ENCODE data around the gene PLXND1.

Gene PLXND1

GRCh38 chr3:129621626-129622225 lies 15.2 kb upstream of the PLXND1 start:
- H3K4me3 ChIP-seq (replicated peaks; ENCODE audit: insufficient read depth, low read length): no peak overlapping the region
- no peak for DNase-seq (ENCODE audit: low read depth in 1 of 2, low spot score in 1 of 2)
- no peak overlapping the region for H3K27ac ChIP-seq (replicated peaks)
- peaks cover 2% of the 10 kb centered on the region for H3K27me3 ChIP-seq (ENCODE audit: insufficient read depth, poor library complexity, severe bottlenecking)
- no peak for TF ChIP-seq POLR2AphosphoS5 (IDR thresholded peaks at IDR 0.05; ENCODE audit: low read depth)
- TF ChIP-seq CTCF (IDR thresholded peaks at IDR 0.05; ENCODE audit: insufficient read depth, low read length): no peak

- Histone ChIP-seq H3K27me3 (ENCODE audit: insufficient read depth, poor library complexity, severe bottlenecking) (peaks cover 2% of the 10 kb centered on the region), H3K4me3 (replicated peaks; ENCODE audit: insufficient read depth, low read length) (no peak overlapping the region), H3K27ac (replicated peaks) (no peak overlapping the region)
- TF ChIP-seq GABPA (IDR thresholded peaks at IDR 0.05; ENCODE audit: low read depth): no peak
- TF ChIP-seq SPI1 (IDR thresholded peaks at IDR 0.05; ENCODE audit: borderline replicate concordance, low read depth): no peak
- TF ChIP-seq CTCF (IDR thresholded peaks at IDR 0.05; ENCODE audit: insufficient read depth, low read length): no peak
- no peak for TF ChIP-seq REST (IDR thresholded peaks at IDR 0.05; ENCODE audit: insufficient replicate concordance, low read depth)
- TF ChIP-seq POLR2AphosphoS5 (IDR thresholded peaks at IDR 0.05; ENCODE audit: low read depth): no peak
- DNase-seq (ENCODE audit: low read depth in 1 of 2, low spot score in 1 of 2): no peak
These were observed 14.5 kb upstream of the PLXND1 start for GRCh38 chr3:129620828-129621559.

DNA sequence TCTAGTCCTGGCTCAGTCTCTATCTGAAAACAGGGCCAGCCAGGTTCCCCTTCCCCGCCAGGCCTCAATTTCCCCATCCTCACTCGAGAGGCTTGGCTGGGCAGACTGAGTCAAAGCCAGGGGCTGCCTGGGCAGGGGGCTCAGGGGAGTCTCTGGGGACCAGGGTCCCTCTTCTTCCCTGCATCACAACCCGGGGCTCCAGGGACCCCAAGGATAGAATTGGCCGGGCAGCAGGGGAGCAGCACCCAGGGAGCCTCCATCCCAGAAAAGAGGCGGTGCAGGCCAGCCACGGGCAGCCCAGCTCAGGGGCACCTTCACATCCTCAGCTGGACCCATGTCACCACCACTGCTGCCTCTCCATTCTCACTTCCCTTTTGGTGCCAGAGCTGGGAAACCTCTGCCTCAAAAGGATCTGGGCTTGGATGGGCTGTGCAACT lies 13.3 kb upstream of the PLXND1 start:
- no peak for DNase-seq (ENCODE audit: low read depth in 1 of 2, low spot score in 1 of 2)

DNA sequence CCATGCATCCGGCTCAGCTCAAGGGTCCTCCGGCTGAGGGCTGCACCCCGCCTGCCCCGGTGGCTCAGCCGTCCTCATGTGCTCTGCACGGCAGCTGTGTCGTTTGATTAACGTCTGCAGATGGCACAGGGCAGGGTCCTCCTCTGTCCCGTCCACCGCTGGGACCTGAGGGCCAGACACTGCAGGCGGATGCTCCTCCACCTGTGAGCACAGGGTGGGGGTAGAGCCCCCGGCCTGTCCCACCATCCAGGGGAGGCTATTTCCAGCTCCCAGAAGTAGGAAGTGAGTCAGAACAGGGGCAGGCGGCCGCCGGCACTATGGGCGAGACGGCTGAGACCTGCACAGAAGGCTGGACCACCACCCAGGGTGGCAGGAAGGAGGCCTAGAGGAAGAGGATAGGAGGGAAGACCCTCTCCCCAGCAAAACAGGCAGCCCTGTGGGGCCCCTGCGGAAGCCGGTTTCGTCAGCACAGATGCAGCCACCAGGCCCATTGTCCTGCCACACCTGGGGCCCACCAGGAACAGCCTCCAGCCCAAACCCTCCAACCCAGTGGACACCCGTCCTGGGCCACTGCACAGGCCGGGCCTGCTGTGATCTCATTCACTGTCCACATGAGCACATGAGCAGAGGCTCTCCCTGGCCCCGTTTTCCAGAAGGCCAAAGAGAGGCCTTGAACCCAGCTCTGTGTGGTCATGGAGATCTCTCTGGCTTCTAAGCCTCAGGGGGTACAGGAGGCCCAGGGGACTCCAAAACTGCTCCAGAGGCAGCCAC lies 12.6 kb upstream of the PLXND1 start:
- no peak for TF ChIP-seq REST (IDR thresholded peaks at IDR 0.05; ENCODE audit: insufficient replicate concordance, low read depth)
- TF ChIP-seq SPI1 (IDR thresholded peaks at IDR 0.05; ENCODE audit: borderline replicate concordance, low read depth): no peak
- no peak for TF ChIP-seq GABPA (IDR thresholded peaks at IDR 0.05; ENCODE audit: low read depth)
- Histone ChIP-seq H3K4me3 (replicated peaks; ENCODE audit: insufficient read depth, low read length) (no peak overlapping the region), H3K27ac (replicated peaks) (no peak overlapping the region), H3K27me3 (ENCODE audit: insufficient read depth, poor library complexity, severe bottlenecking) (peaks cover 2% of the 10 kb centered on the region)
- DNase-seq (ENCODE audit: low read depth in 1 of 2, low spot score in 1 of 2): no peak

More for the DNA sequence above, 13.3 kb upstream of the PLXND1 start:
- H3K27me3 ChIP-seq (ENCODE audit: insufficient read depth, poor library complexity, severe bottlenecking): peaks cover 2% of the 10 kb centered on the region
- H3K27ac ChIP-seq (replicated peaks): no peak overlapping the region
- H3K4me3 ChIP-seq (replicated peaks; ENCODE audit: insufficient read depth, low read length): no peak overlapping the region
- no peak for TF ChIP-seq POLR2AphosphoS5 (IDR thresholded peaks at IDR 0.05; ENCODE audit: low read depth)
- peak; percentile 40; the same call in 1 of the 2 replicates for TF ChIP-seq SPI1 (IDR thresholded peaks at IDR 0.05; ENCODE audit: borderline replicate concordance, low read depth)
